ENCODE data around the gene CRLF1. TPM values are rescaled to one million over a fixed set of nuclear protein-coding genes. Genes with fewer than 3 reads are reported as not detected.

CRLF1 gene
- total and polyA plus RNA-seq, 2 of the 8 experiments (the other 6 are each of a cell fraction or from before 2014, with no cell fraction given), result 7.2 to 10.3 TPM

DNA sequence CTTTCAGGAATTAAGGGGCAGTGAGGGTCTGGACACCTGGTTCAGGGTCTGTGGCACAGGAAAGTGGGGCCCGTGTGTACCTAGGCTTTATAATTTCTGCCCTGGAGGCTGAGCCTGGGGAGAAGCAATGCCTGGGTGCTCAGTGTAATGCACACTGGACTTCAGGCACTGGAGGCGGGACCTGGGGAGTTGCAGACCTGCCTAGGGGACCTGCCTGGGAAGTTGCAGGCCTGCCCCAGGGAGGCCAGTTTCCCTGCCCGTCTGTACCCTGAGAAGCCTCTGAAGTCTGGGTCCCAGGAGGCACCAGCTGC lies 3.6 kb upstream of the CRLF1 start (continued):
- TF ChIP-seq, protein P1, sequence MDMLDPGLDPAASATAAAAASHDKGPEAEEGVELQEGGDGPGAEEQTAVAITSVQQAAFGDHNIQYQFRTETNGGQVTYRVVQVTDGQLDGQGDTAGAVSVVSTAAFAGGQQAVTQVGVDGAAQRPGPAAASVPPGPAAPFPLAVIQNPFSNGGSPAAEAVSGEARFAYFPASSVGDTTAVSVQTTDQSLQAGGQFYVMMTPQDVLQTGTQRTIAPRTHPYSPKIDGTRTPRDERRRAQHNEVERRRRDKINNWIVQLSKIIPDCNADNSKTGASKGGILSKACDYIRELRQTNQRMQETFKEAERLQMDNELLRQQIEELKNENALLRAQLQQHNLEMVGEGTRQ (IDR thresholded peaks at IDR 0.05; ENCODE audit: low read length), result no peak
- TF ChIP-seq CHD1 (IDR thresholded peaks at IDR 0.05; ENCODE audit: low read depth, low read length) (no peak), MAFK (IDR thresholded peaks at IDR 0.05; ENCODE audit: low read depth, low read length) (no peak), RAD21 (IDR thresholded peaks at IDR 0.05 in 1 of 2, conservative IDR thresholded peaks at IDR 0.05 in 1 of 2; ENCODE audit: low read depth in 2 of 2, low read length in 2 of 2) (no peak)

All from H1 (cell line).